Upper lobe of left lung (tissue), 6 donors: ENCODE results near the gene CRYBG2. TPM values are rescaled to one million over a fixed set of nuclear protein-coding genes. Genes with fewer than 3 reads are reported as not detected.

Experiments used
- ATAC-seq, 2 donors: fragments of 200-7000 bp; cut with Tn5 transposase; one replicate each; pipeline ENCODE4 v1.9.1; 2022; ENCODE audit warnings: mild to moderate bottlenecking in 2 of 2, moderate library complexity in 2 of 2; ENCODE audit not compliant: low FRiP score in 2 of 2
- DNase-seq, 2 donors: peaks; one replicate each; pipeline ENCODE4 v3.0.0-alpha.2; 2019 to 2020
- H3K27ac ChIP-seq, 4 donors: fragments of 200-600 bp; sonication (generic); one replicate each; pipeline ENCODE4 v1.5.1; 2016 to 2019
- H3K27me3 ChIP-seq, 4 donors: fragments of 200-600 bp; sonication (generic); one replicate each; pipeline ENCODE4 v1.5.1; 2017 to 2019
- H3K36me3 ChIP-seq, 4 donors: fragments of 200-600 bp; sonication (generic); one replicate each; pipeline ENCODE4 v1.5.1; 2016 to 2019
- H3K4me1 ChIP-seq, 4 donors: fragments of 200-600 bp; sonication (generic); one replicate each; pipeline ENCODE4 v1.5.1; 2018 to 2019
- H3K4me3 ChIP-seq, 4 donors: fragments of 200-600 bp; sonication (generic); one replicate each; pipeline ENCODE4 v1.5.1; 2017 to 2019; ENCODE audit warnings: mild to moderate bottlenecking in 2 of 4, moderate library complexity in 1 of 4
- H3K9me3 ChIP-seq, 4 donors: fragments of 200-600 bp; sonication (generic); one replicate each; pipeline ENCODE4 v1.5.1; 2018 to 2019
- EP300 ChIP-seq, 4 donors: sonication (generic); formaldehyde crosslinking; IDR thresholded peaks; one replicate each; pipeline ENCODE4 v1.5.1; 2017; ENCODE audit warnings: antibody characterized with exemption in 4 of 4, control low read depth in 2 of 4
- POLR2A ChIP-seq, 4 donors: fragments of 450-650 bp; IDR thresholded peaks; one replicate each; pipeline ENCODE4 v1.5.1; 2016 to 2017; ENCODE audit warnings: antibody characterized with exemption in 4 of 4, mild to moderate bottlenecking in 2 of 4
- POLR2AphosphoS5 ChIP-seq, 2 donors: sonication (generic); formaldehyde crosslinking; IDR thresholded peaks; one replicate each; pipeline ENCODE4 v1.5.1; 2017; ENCODE audit warnings: antibody characterized with exemption in 2 of 2
- WGBS, 2 donors: methylation state at CpG; one replicate each; pipeline ENCODE4 v1.1.5; 2017 to 2018; 5-methylcytosine and 5-hydroxymethylcytosine counted together
- total RNA-seq, 6 donors: library from RNA; depleted of rRNA in 4 of 6; stranded (reverse); fragments of >200 nt in 4 of 6; gene quantifications; one replicate each; pipeline versions ENCODE4 v1.1.0 to v1.2.1, GENCODE V29; 2016 to 2021
- TF ChIP-seq, protein P1 (sequence below), 6 experiments: fragments of 450-650 bp in 4 of 6; fragments of 200-600 bp in 2 of 6; sonication (generic) in 2 of 6; IDR thresholded peaks; one replicate each; pipeline ENCODE4 v1.5.1; 2016 to 2019; ENCODE audit warnings: antibody characterized with exemption in 6 of 6
- donor health status: DM: no; HTN: no; CAD: no; lungs with moderate emphysema.
- donor health status: DM: no; HTN: yes; CAD: no; lungs with severe emphysema.

The CRYBG2 gene
- total RNA-seq, 6 donors from 2014 or later, result 0.59 to 25.2 (median 11.1) TPM

DNA sequence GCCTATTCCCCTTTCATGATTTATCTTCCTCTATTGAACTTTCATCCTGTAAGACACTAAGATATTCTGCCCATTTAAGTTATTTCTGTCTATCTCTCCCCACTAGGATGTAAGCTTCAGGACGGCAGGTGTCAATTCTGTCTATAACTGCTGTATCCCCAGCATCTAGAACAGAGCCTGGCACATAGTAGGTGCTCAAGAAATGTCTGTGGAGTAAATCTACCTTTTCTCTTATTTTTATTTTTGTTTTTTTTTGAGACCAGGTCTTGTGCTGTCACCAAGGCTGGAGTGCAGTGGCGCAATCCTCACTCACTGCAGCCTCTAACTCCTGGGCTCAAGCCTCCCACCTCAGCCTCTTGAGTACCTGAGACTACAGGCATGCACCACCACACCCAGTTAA lies 30.5 kb downstream of the CRYBG2 start:
- H3K36me3 ChIP-seq, result no peaks in the 10 kb centered on the region
- no peak for ATAC-seq
- 91 to 95% methylated on average over 2 of the region's 2 CpGs for WGBS, 2 donors

DNA sequence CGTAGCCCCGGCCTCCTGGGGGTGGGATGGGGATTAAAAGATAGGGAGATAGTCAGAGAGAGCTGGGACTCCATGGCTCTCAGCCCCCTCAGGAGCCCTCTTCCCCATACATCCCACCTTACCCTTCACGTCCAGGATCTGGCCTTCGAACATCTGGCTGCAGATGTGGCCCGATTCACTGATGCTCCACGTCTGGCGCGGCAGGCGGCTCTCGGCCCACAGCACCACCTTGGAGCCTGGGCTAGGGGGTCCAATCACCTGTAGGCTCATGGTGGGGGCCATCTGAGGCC lies 31.9 kb downstream of the CRYBG2 start:
- WGBS, 2 donors, result 69 to 77% methylated on average over 8 to 10 of the region's 10 CpGs
- peaks cover 10 to 21% (median 14%) of the 10 kb centered on the region in 4 donors for H3K4me1 ChIP-seq
- TF ChIP-seq POLR2AphosphoS5 (IDR thresholded peaks at IDR 0.05) (no peak), POLR2A (IDR thresholded peaks at IDR 0.05) (no peak), EP300 (IDR thresholded peaks at IDR 0.05) (no peak)
- TF ChIP-seq, protein P1, sequence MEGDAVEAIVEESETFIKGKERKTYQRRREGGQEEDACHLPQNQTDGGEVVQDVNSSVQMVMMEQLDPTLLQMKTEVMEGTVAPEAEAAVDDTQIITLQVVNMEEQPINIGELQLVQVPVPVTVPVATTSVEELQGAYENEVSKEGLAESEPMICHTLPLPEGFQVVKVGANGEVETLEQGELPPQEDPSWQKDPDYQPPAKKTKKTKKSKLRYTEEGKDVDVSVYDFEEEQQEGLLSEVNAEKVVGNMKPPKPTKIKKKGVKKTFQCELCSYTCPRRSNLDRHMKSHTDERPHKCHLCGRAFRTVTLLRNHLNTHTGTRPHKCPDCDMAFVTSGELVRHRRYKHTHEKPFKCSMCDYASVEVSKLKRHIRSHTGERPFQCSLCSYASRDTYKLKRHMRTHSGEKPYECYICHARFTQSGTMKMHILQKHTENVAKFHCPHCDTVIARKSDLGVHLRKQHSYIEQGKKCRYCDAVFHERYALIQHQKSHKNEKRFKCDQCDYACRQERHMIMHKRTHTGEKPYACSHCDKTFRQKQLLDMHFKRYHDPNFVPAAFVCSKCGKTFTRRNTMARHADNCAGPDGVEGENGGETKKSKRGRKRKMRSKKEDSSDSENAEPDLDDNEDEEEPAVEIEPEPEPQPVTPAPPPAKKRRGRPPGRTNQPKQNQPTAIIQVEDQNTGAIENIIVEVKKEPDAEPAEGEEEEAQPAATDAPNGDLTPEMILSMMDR (IDR thresholded peaks at IDR 0.05), result no peak
- no peak overlapping the region for H3K27ac ChIP-seq
- H3K4me3 ChIP-seq, result no peak overlapping the region
- no peak for ATAC-seq
- no peaks in the 10 kb centered on the region for H3K9me3 ChIP-seq
- no peaks in the 10 kb centered on the region for H3K27me3 ChIP-seq
- DNase-seq, result no peak
- H3K36me3 ChIP-seq, result no peaks in the 10 kb centered on the region

More for the DNA sequence above, 30.5 kb downstream of the CRYBG2 start:
- DNase-seq, result no peak
- H3K27me3 ChIP-seq, result no peaks in the 10 kb centered on the region
- H3K4me3 ChIP-seq, result no peak overlapping the region
- H3K4me1 ChIP-seq, result peaks cover 6 to 9% (median 8%) of the 10 kb centered on the region in 4 donors
- TF ChIP-seq, protein P1 (IDR thresholded peaks at IDR 0.05), result no peak
- no peak for TF ChIP-seq POLR2A (IDR thresholded peaks at IDR 0.05)
- TF ChIP-seq EP300 (IDR thresholded peaks at IDR 0.05), result no peak
- H3K27ac ChIP-seq, result no peak overlapping the region
- no peaks in the 10 kb centered on the region for H3K9me3 ChIP-seq

DNA sequence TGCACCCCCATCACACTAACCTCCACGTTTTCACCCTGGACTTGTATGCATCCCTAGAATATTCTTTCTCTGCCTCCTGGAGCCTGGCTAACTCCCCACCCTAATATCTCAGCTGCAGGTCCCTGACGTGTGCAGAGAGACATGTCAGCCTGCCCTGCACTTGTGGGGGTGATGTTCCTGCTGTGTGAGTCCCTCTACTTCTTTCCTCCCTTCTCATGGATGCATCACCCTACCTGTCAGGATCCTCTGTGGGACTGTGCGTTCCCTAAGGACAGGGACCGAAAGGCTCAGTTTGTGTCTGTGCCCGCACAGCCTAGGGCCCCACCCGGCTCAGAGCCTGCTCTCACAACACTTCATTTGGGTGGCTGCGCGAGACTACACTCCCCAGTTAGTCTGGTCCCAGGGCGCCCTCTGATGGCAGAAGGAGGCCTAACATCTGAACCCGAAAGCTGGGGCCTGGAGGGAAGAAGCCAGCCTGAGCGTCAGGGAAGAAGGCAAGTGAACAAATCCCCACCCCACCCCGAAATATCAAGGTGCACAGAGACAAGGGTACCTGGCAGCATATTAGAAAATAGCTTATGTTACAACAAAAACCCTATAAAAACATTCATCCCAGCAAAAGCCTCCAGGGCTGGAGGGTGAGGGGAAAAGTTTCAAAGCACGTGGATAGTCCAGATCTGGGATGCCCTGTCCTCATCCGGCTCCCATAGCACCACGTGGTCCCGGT lies 32.5 kb downstream of the CRYBG2 start:
- H3K36me3 ChIP-seq, result no peaks in the 10 kb centered on the region
- DNase-seq, result peak in 1 of 2 donors; percentile 94
- H3K9me3 ChIP-seq, result no peaks in the 10 kb centered on the region
- no peaks in the 10 kb centered on the region for H3K27me3 ChIP-seq
- H3K4me1 ChIP-seq, result peaks cover 10 to 21% (median 14%) of the 10 kb centered on the region in 4 donors
- 14 to 20% methylated on average over 12 to 16 of the region's 16 CpGs for WGBS, 2 donors
- peak overlapping the region in 2 of 4 donors; percentile 18 to 25 for H3K27ac ChIP-seq
- TF ChIP-seq POLR2A (IDR thresholded peaks at IDR 0.05), result no peak
- TF ChIP-seq, protein P1 (IDR thresholded peaks at IDR 0.05), result peak; percentile 84 to 96 (median 94)
- no peak overlapping the region for H3K4me3 ChIP-seq
- ATAC-seq, result peak; percentile 91 to 94

DNA sequence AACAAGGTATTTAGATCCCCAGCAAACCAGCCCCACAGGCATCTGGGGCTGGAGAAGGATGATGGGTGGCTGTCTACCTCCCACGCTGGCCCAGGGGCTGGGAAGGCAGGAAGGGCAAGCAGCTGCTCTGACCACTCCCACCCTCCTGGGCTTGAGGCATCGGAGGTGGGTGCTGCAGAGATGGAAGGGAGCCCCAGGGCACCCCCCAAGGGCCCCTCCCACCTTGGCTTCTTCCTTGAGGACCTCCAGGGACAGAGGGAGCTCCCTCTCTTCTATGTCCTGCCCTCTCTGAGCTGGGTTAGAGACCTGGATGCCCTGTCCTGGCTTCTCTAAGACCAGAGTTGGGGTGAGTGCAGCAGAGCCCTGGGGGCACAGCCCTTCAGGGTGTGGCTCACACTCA lies 33.0 kb downstream of the CRYBG2 start:
- 60 to 79% methylated on average over 2 of the region's 2 CpGs for WGBS, 2 donors
- H3K4me3 ChIP-seq, result no peak overlapping the region
- no peaks in the 10 kb centered on the region for H3K36me3 ChIP-seq
- H3K27ac ChIP-seq, result peak overlapping the region in 2 of 4 donors; percentile 18 to 25
- TF ChIP-seq POLR2A (IDR thresholded peaks at IDR 0.05) (no peak), EP300 (IDR thresholded peaks at IDR 0.05) (no peak), POLR2AphosphoS5 (IDR thresholded peaks at IDR 0.05) (no peak)
- TF ChIP-seq, protein P1 (IDR thresholded peaks at IDR 0.05), result no peak
- ATAC-seq (peak in 1 of 2 donors; percentile 4), DNase-seq (no peak)
- H3K9me3 ChIP-seq, result no peaks in the 10 kb centered on the region
- H3K27me3 ChIP-seq, result no peaks in the 10 kb centered on the region
- H3K4me1 ChIP-seq, result peaks cover 10 to 21% (median 14%) of the 10 kb centered on the region in 4 donors
